Calu3 (cell line): ENCODE measurements around the gene ALPG. TPM values are rescaled to one million over a fixed set of nuclear protein-coding genes. Genes with fewer than 3 reads are reported as not detected.
A peak's percentile ranks its signal among the peaks of the same experiment; 100 is the strongest.
"Not testable (repeated sequence)": the region's sequence is repeated elsewhere in the genome, so short reads cannot be mapped to it uniquely, and the experiment has no call there.

ENCODE experiments used
- BruUV-seq: library from RNA; stranded (reverse); fragments of 400-500 nt; replicated peaks from 2 replicates; lab custom pipeline; 2021; lab: Mats Ljungman, UMichigan
- CTCF ChIA-PET: fragments of 300-600 bp; sonication (Branson Sonifier 250); formaldehyde crosslinking; loops from one replicate; lab custom pipeline; 2022; ENCODE audit warnings: antibody characterized with exemption; lab: Charles Lee
- DNase-seq: peaks from one replicate; pipeline ENCODE4 v3.0.0; 2022
- H3K27ac Mint-ChIP-seq: one replicate; pipeline ENCODE4 v1.8.0; 2022; ENCODE audit warnings: mixed read lengths; ENCODE audit not compliant: unreplicated experiment
- H3K27me3 Mint-ChIP-seq: one replicate; pipeline ENCODE4 v1.8.0; 2022; ENCODE audit warnings: mixed read lengths; ENCODE audit not compliant: unreplicated experiment
- H3K36me3 Mint-ChIP-seq: one replicate; pipeline ENCODE4 v1.8.0; 2022; ENCODE audit warnings: mild to moderate bottlenecking, moderate library complexity, mixed read lengths; ENCODE audit not compliant: insufficient read depth, unreplicated experiment
- H3K4me1 Mint-ChIP-seq: one replicate; pipeline ENCODE4 v1.8.0; 2022; ENCODE audit warnings: mild to moderate bottlenecking, low read depth, mixed read lengths; ENCODE audit not compliant: unreplicated experiment
- H3K4me3 Mint-ChIP-seq: one replicate; pipeline ENCODE4 v1.8.0; 2022; ENCODE audit warnings: mild to moderate bottlenecking, low read depth, moderate library complexity, mixed read lengths; ENCODE audit not compliant: unreplicated experiment
- H3K9me3 Mint-ChIP-seq: one replicate; pipeline ENCODE4 v1.8.0; 2022; ENCODE audit warnings: low read depth, mixed read lengths; ENCODE audit not compliant: unreplicated experiment
- CTCF ChIP-seq: fragments of 200-600 bp; IDR thresholded peaks from one replicate; pipeline ENCODE4 v1.8.0; 2022; ENCODE audit warnings: antibody characterized with exemption; ENCODE audit not compliant: unreplicated experiment
- intact Hi-C: fragments of 100-400 bp; cut with micrococcal nuclease; formaldehyde crosslinking; loops from one replicate; pipeline ENCODE4 v1.10.0; 2022; ENCODE audit not compliant: unreplicated experiment
- total RNA-seq: library from RNA; stranded (reverse); gene quantifications from 2 replicates; pipeline ENCODE4 v1.2.3, GENCODE V29; 2022

Gene ALPG
- total RNA-seq, 1 experiment from 2014 or later, result not detected

- TF ChIP-seq CTCF, result peak; percentile 88
- intact Hi-C loops, result no loop called here
- CTCF ChIA-PET, result interaction anchor here (0.5 to 1.1 kb wide), 5 partner anchors 53 to 514 kb away, joined by 3 to 9 read pairs (median 5); no protein-coding TSS in a partner anchor
- BruUV-seq, result no TSS peak
- Mint-ChIP-seq H3K27ac (no peak overlapping the region), H3K36me3 (no peaks in the 10 kb centered on the region), H3K4me3 (no peak overlapping the region), H3K27me3 (peaks cover 16% of the 10 kb centered on the region), H3K9me3 (no peaks in the 10 kb centered on the region), H3K4me1 (no peaks in the 10 kb centered on the region)
- DNase-seq, result peak; percentile 74
Measured at GRCh38 chr2:232438951-232439757, 32.5 kb downstream of the ALPG start.

GRCh38 chr2:232439758-232440135 lies 33.1 kb downstream of the ALPG start:
- H3K27me3 Mint-ChIP-seq, result peaks cover 16% of the 10 kb centered on the region

GRCh38 chr2:232440220-232441018 lies 33.8 kb downstream of the ALPG start:
- not testable (repeated sequence) for BruUV-seq, H3K36me3 Mint-ChIP-seq, H3K4me3 Mint-ChIP-seq, H3K4me1 Mint-ChIP-seq, H3K9me3 Mint-ChIP-seq, H3K27ac Mint-ChIP-seq
- peak; percentile 94 for DNase-seq
- CTCF ChIA-PET, result interaction anchor here (0.8 to 1.1 kb wide), 3 partner anchors 55 to 515 kb away, joined by 3 to 9 read pairs (median 3); no protein-coding TSS in a partner anchor
- intact Hi-C loops, result loop anchor here (2.0 to 5.0 kb wide), 2 partner anchors 93 to 534 kb away; no protein-coding TSS in a partner anchor
- peaks cover 16% of the 10 kb centered on the region for H3K27me3 Mint-ChIP-seq
- peak; percentile 88 for TF ChIP-seq CTCF

More at GRCh38 chr2:232439758-232440135, 33.1 kb downstream of the ALPG start:
- BruUV-seq, result no TSS peak
- intact Hi-C loops, result loop anchor here (2.0 to 5.0 kb wide), 2 partner anchors 92 to 533 kb away; no protein-coding TSS in a partner anchor
- no peak for DNase-seq
- no peak overlapping the region for H3K27ac Mint-ChIP-seq
- CTCF ChIA-PET, result interaction anchor here (0.8 to 1.1 kb wide), 4 partner anchors 54 to 514 kb away, joined by 3 to 9 read pairs (median 6); no protein-coding TSS in a partner anchor
- no peaks in the 10 kb centered on the region for H3K9me3 Mint-ChIP-seq
- no peak for TF ChIP-seq CTCF
- no peaks in the 10 kb centered on the region for H3K36me3 Mint-ChIP-seq
- H3K4me3 Mint-ChIP-seq, result no peak overlapping the region
- no peaks in the 10 kb centered on the region for H3K4me1 Mint-ChIP-seq

- Mint-ChIP-seq H3K4me1 (no peaks in the 10 kb centered on the region), H3K4me3 (no peak overlapping the region), H3K9me3 (no peaks in the 10 kb centered on the region), H3K36me3 (no peaks in the 10 kb centered on the region), H3K27me3 (peaks cover 16% of the 10 kb centered on the region), H3K27ac (no peak overlapping the region)
- intact Hi-C loops, result loop anchor here (2.0 to 5.0 kb wide), 2 partner anchors 94 to 534 kb away; no protein-coding TSS in a partner anchor
- DNase-seq, result no peak
- no TSS peak for BruUV-seq
- CTCF ChIA-PET, result no interaction called here
- TF ChIP-seq CTCF, result no peak
Measured at GRCh38 chr2:232441147-232441651, 34.6 kb downstream of the ALPG start.

GRCh38 chr2:232441922-232442321 lies 35.3 kb downstream of the ALPG start:
- H3K4me1 Mint-ChIP-seq, H3K27ac Mint-ChIP-seq, H3K9me3 Mint-ChIP-seq, DNase-seq, H3K36me3 Mint-ChIP-seq, H3K4me3 Mint-ChIP-seq, BruUV-seq, CTCF ChIA-PET: not testable (repeated sequence)
- intact Hi-C loops, result loop anchor here (2.0 to 5.0 kb wide), 2 partner anchors 95 to 535 kb away; no protein-coding TSS in a partner anchor
- H3K27me3 Mint-ChIP-seq, result peaks cover 16% of the 10 kb centered on the region

GRCh38 chr2:232442431-232442830 lies 35.8 kb downstream of the ALPG start:
- intact Hi-C loops, result loop anchor here (5.0 kb wide), 1 partner anchor 95 kb away; no protein-coding TSS in a partner anchor
- BruUV-seq, CTCF ChIA-PET: not testable (repeated sequence)

More at GRCh38 chr2:232442431-232442830, 35.8 kb downstream of the ALPG start:
- H3K4me3 Mint-ChIP-seq, H3K36me3 Mint-ChIP-seq, H3K4me1 Mint-ChIP-seq, DNase-seq, H3K27ac Mint-ChIP-seq, H3K9me3 Mint-ChIP-seq: not testable (repeated sequence)
- peaks cover 16% of the 10 kb centered on the region for H3K27me3 Mint-ChIP-seq
